PFSK-1 (cell line): Measurements from ENCODE around the gene STON2.

Source experiments
- POLR2AphosphoS5 ChIP-seq: IDR thresholded peaks from 2 replicates; pipeline ENCODE4 v1.6.1; 2012; ENCODE audit warnings: low read depth, mild to moderate bottlenecking, control low read depth, low read length, moderate library complexity
- SIN3A ChIP-seq: IDR thresholded peaks from 2 replicates; pipeline ENCODE4 v1.6.1; 2012; ENCODE audit warnings: mild to moderate bottlenecking, low read length, moderate library complexity, borderline replicate concordance; ENCODE audit not compliant: insufficient read depth

DNA sequence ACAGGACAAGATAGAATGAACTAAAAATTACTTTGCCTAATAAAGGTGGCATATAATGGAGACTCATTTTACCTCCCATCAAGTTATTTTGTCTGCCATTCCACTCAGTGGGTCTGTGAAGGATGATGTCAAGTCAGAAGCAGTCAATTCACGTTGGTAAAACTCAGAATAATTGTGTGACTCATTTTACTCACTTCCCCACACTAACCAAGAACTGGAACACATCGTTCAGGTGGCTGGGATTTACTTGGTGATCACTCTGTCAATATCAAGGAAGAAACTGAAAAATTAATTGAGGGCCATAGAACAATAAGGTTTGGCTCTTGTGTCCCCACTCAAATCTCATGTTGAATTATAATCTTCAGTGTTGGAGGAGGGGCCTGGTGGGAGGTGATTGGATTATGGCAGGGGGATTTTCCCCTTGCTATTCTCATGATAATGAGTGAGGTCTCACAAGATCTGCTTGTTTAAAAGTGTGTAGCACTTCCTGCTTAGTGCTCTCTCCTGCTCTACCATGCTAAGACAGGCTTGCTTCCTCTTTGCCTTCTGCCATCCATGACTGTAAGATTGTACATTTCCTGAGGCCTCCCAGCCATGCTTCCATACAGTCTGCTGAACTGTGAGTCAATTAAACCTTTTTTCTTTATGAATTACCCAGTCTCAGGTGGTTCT is 143.7 kb downstream of the STON2 start:
- TF ChIP-seq POLR2AphosphoS5 (no peak), SIN3A (no peak)
